HG02852 (cell line): ENCODE data around the gene ATP2B2.

Experiments used
- ATAC-seq: cut with Tn5 transposase; IDR thresholded peaks from one replicate; pipeline ENCODE4 v1.9.1; 2021; ENCODE audit warnings: mild to moderate bottlenecking, moderate library complexity; ENCODE audit not compliant: unreplicated experiment

ATP2B2 gene

GRCh38 chr3:10373686-10374261, 131.6 kb downstream of the ATP2B2 start:
- no peak for ATAC-seq

GRCh38 chr3:10371789-10372188, 133.6 kb downstream of the ATP2B2 start:
- no peak for ATAC-seq

GRCh38 chr3:10371167-10371566, 134.2 kb downstream of the ATP2B2 start:
- no peak for ATAC-seq

- ATAC-seq, result no peak
Observed at GRCh38 chr3:10370429-10370828, 135.0 kb downstream of the ATP2B2 start.

- ATAC-seq, result no peak
Observed at GRCh38 chr3:10368512-10368911, 136.9 kb downstream of the ATP2B2 start.

GRCh38 chr3:10367506-10367905, 137.9 kb downstream of the ATP2B2 start:
- ATAC-seq, result no peak

GRCh38 chr3:10366651-10367101, 138.7 kb downstream of the ATP2B2 start:
- ATAC-seq, result no peak

- ATAC-seq, result no peak
Observed at GRCh38 chr3:10365791-10366190, 139.6 kb downstream of the ATP2B2 start.

GRCh38 chr3:10365316-10365715, 140.1 kb downstream of the ATP2B2 start:
- ATAC-seq, result no peak

GRCh38 chr3:10364806-10365205, 140.6 kb downstream of the ATP2B2 start:
- no peak for ATAC-seq

- ATAC-seq, result no peak
Observed at GRCh38 chr3:10363935-10364334, 141.5 kb downstream of the ATP2B2 start.

GRCh38 chr3:10361375-10361774, 144.0 kb downstream of the ATP2B2 start:
- no peak for ATAC-seq

GRCh38 chr3:10360478-10360877, 144.9 kb downstream of the ATP2B2 start:
- no peak for ATAC-seq

GRCh38 chr3:10359761-10360161, 145.6 kb downstream of the ATP2B2 start:
- no peak for ATAC-seq

- no peak for ATAC-seq
Observed at GRCh38 chr3:10358309-10358980, 146.9 kb downstream of the ATP2B2 start.

GRCh38 chr3:10357592-10358308, 147.6 kb downstream of the ATP2B2 start:
- no peak for ATAC-seq

GRCh38 chr3:10357095-10357494, 148.3 kb downstream of the ATP2B2 start:
- ATAC-seq, result no peak

- no peak for ATAC-seq
Observed at GRCh38 chr3:10356461-10356981, 148.9 kb downstream of the ATP2B2 start.

- ATAC-seq, result no peak
Observed at GRCh38 chr3:10354361-10355015, 150.9 kb downstream of the ATP2B2 start.

- no peak for ATAC-seq
Observed at GRCh38 chr3:10353661-10354360, 151.6 kb downstream of the ATP2B2 start.

- no peak for ATAC-seq
Observed at GRCh38 chr3:10353160-10353559, 152.2 kb downstream of the ATP2B2 start.
